Erythroblast (primary cell): ENCODE measurements around the gene PARD3.

Source experiments
- GATA1 ChIP-seq: IDR thresholded peaks from 2 replicates; pipeline ENCODE4 v1.6.1; 2011; ENCODE audit warnings: low read depth, mild to moderate bottlenecking, control low read depth, low read length, moderate library complexity
- POLR2A ChIP-seq: IDR thresholded peaks from 2 replicates; pipeline ENCODE4 v1.6.1; 2011; ENCODE audit warnings: mild to moderate bottlenecking, low read length

DNA sequence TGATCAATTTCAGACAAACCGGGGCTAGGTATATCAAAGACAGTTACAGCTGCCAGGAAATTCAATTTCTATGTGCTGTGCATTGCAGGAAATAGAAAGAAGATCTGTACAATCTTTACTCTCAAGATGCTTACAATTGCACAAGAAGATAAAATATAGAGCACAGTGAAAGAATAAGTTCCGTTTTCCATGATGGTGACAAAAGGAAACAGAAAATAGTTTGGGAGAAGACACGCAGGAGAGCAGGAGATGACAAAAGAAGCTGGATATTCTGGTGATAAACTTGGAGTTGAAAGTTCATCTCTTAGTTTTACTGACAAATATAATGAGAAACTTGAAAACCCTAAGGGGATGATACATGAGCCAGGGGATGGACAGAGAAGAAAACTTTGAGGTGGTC lies 646.0 kb downstream of the PARD3 start:
- TF ChIP-seq POLR2A (no peak), GATA1 (no peak)
